HepG2 (cell line): ENCODE measurements around the gene CPNE4.

Experiments
- GABPB1 ChIP-seq: IDR thresholded peaks from 2 replicates; pipeline ENCODE4 v1.6.1; 2016; ENCODE audit warnings: mild to moderate bottlenecking, missing genetic modification reagents, moderate library complexity, missing compliant biosample characterization
- HNRNPLL ChIP-seq: fragments of 200-400 bp; formaldehyde crosslinking; IDR thresholded peaks from 2 replicates; pipeline ENCODE4 v1.6.1; 2017; ENCODE audit warnings: mild to moderate bottlenecking, low read depth, low read length; ENCODE audit not compliant: poor library complexity, severe bottlenecking
- PAX8 ChIP-seq: sonication (generic); formaldehyde crosslinking; IDR thresholded peaks from 2 replicates; pipeline ENCODE4 v1.8.0; 2022; ENCODE audit warnings: mild to moderate bottlenecking, missing genetic modification reagents, borderline replicate concordance
- TF ChIP-seq, protein P1 (sequence below): sonication (generic); formaldehyde crosslinking; IDR thresholded peaks from 2 replicates; pipeline ENCODE4 v1.4.0; 2020; ENCODE audit warnings: missing genetic modification reagents

DNA sequence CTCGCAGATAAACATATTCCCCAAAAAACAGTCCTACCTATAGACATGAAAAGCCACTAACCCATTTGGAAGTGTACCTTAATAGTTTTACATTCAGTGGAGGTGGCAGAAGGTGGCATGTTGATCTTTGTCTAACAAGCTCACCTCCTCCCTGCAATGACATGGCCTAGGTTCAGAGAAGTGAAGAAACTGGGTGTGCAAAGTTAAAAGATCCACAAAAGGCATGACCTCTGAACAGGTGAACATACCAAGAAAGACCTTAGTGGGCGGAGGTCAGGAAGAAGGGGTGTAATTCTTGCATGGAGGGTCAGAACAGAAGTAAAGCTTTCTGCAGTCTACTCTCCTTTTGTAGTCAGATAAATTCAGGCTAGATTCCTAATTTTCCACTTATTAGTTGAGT lies 532.9 kb downstream of the CPNE4 start:
- TF ChIP-seq PAX8 (CRISPR knock-in tag) (no peak), HNRNPLL (no peak), GABPB1 (no peak)
- TF ChIP-seq, protein P1, sequence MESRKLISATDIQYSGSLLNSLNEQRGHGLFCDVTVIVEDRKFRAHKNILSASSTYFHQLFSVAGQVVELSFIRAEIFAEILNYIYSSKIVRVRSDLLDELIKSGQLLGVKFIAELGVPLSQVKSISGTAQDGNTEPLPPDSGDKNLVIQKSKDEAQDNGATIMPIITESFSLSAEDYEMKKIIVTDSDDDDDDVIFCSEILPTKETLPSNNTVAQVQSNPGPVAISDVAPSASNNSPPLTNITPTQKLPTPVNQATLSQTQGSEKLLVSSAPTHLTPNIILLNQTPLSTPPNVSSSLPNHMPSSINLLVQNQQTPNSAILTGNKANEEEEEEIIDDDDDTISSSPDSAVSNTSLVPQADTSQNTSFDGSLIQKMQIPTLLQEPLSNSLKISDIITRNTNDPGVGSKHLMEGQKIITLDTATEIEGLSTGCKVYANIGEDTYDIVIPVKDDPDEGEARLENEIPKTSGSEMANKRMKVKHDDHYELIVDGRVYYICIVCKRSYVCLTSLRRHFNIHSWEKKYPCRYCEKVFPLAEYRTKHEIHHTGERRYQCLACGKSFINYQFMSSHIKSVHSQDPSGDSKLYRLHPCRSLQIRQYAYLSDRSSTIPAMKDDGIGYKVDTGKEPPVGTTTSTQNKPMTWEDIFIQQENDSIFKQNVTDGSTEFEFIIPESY (CRISPR knock-in tag) = no peak
